Thyroid gland (tissue), 4 donors: ENCODE data around the gene GOLIM4. TPM values are rescaled to one million over a fixed set of nuclear protein-coding genes. Genes with fewer than 3 reads are reported as not detected.

Experiments used
- DNase-seq, 2 donors: peaks; one replicate each; pipeline ENCODE4 v3.0.0-alpha.2; 2019
- H3K27ac ChIP-seq, 3 donors: fragments of 200-600 bp; sonication (generic); 1 replicate in 2 of 3; 2 replicates in 1 of 3; pipeline ENCODE4 v1.5.1; 2016 to 2019; ENCODE audit warnings: mild to moderate bottlenecking in 1 of 3, moderate library complexity in 1 of 3
- H3K27me3 ChIP-seq: fragments of 200-600 bp; sonication (generic); one replicate; pipeline ENCODE4 v1.5.1; 2019
- H3K36me3 ChIP-seq, 2 donors: fragments of 200-600 bp; sonication (generic); one replicate each; pipeline ENCODE4 v1.5.1; 2016 to 2019
- H3K4me1 ChIP-seq, 2 donors: fragments of 200-600 bp; sonication (generic); one replicate each; pipeline ENCODE4 v1.5.1; 2017 to 2019
- H3K4me3 ChIP-seq, 3 donors: fragments of 200-600 bp; sonication (generic); replicated peaks in 1 of 3; 1 replicate in 2 of 3; 2 replicates in 1 of 3; pipeline ENCODE4 v1.5.1; 2016; ENCODE audit warnings: mild to moderate bottlenecking in 1 of 3
- H3K9me3 ChIP-seq: fragments of 200-600 bp; sonication (generic); one replicate; pipeline ENCODE4 v1.5.1; 2017
- POLR2A ChIP-seq, 2 donors: fragments of 450-650 bp; IDR thresholded peaks; one replicate each; pipeline ENCODE4 v1.6.1; 2017; ENCODE audit warnings: antibody characterized with exemption in 2 of 2, mild to moderate bottlenecking in 2 of 2, moderate library complexity in 1 of 2
- WGBS, 2 donors: methylation state at CpG; one replicate each; pipeline ENCODE4 v1.1.5; 2017; 5-methylcytosine and 5-hydroxymethylcytosine counted together
- intact Hi-C: fragments of 100-400 bp; cut with DNase I; formaldehyde crosslinking; loops from one replicate; pipeline ENCODE4 v1.15.1; 2023
- total RNA-seq, 4 donors: library from RNA; depleted of rRNA; stranded (reverse); fragments of >200 nt; gene quantifications; one replicate each; pipeline ENCODE4 v1.2.3, GENCODE V29; 2016
- TF ChIP-seq, protein P1 (sequence below), 6 experiments: fragments of 200-600 bp in 3 of 6; fragments of 450-650 bp in 3 of 6; sonication (generic) in 3 of 6; IDR thresholded peaks; one replicate each; pipeline ENCODE4 v1.5.1; 2016 to 2019; ENCODE audit warnings: antibody characterized with exemption in 6 of 6, mild to moderate bottlenecking in 2 of 6, inconsistent platforms in 1 of 6, moderate library complexity in 1 of 6

GOLIM4 gene
- total RNA-seq, 4 donors from 2014 or later, result 32.2 to 41.8 (median 34.2) TPM

DNA sequence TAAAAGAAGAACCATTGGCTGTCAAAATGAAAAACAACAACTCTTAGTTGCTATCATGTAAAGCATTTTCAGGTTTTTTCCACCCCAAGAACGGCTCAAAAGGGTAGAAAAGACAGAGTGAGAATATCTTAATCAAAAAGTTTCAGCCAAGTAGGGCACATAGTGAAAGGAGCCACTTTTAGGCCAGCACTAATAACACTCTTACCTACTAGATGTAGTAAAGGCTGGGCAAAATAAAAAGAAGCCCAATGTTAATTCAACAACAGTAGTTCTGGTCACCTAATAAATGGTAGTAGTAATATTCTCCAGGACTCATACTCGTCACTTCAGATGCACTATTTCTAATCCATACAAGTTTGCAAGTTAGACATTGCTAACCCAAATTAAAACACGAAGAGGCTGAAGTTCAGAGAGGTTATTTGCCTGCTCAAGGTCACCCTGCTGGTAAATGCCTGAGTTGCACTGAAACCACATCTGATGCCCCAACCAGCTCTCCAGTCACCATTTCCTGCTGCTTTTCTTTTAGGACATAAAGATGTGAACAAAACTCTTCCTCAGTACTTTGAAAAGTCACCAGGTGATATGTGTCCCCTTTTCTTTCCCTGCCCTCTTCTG lies 7.5 kb downstream of the GOLIM4 start:
- intact Hi-C loops, result no loop called here
- H3K36me3 ChIP-seq, result no peaks in the 10 kb centered on the region
- 79 to 82% methylated on average over 3 of the region's 3 CpGs for WGBS, 2 donors
- no peaks in the 10 kb centered on the region for H3K9me3 ChIP-seq
- H3K27ac ChIP-seq, result no peak overlapping the region
- TF ChIP-seq POLR2A (IDR thresholded peaks at IDR 0.05), result no peak
- TF ChIP-seq, protein P1, sequence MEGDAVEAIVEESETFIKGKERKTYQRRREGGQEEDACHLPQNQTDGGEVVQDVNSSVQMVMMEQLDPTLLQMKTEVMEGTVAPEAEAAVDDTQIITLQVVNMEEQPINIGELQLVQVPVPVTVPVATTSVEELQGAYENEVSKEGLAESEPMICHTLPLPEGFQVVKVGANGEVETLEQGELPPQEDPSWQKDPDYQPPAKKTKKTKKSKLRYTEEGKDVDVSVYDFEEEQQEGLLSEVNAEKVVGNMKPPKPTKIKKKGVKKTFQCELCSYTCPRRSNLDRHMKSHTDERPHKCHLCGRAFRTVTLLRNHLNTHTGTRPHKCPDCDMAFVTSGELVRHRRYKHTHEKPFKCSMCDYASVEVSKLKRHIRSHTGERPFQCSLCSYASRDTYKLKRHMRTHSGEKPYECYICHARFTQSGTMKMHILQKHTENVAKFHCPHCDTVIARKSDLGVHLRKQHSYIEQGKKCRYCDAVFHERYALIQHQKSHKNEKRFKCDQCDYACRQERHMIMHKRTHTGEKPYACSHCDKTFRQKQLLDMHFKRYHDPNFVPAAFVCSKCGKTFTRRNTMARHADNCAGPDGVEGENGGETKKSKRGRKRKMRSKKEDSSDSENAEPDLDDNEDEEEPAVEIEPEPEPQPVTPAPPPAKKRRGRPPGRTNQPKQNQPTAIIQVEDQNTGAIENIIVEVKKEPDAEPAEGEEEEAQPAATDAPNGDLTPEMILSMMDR (IDR thresholded peaks at IDR 0.05), result no peak
- no peaks in the 10 kb centered on the region for H3K27me3 ChIP-seq
- no peak for DNase-seq
- H3K4me3 ChIP-seq, result no peak overlapping the region
- H3K4me1 ChIP-seq, result peaks cover 11 to 18% of the 10 kb centered on the region in 2 donors

DNA sequence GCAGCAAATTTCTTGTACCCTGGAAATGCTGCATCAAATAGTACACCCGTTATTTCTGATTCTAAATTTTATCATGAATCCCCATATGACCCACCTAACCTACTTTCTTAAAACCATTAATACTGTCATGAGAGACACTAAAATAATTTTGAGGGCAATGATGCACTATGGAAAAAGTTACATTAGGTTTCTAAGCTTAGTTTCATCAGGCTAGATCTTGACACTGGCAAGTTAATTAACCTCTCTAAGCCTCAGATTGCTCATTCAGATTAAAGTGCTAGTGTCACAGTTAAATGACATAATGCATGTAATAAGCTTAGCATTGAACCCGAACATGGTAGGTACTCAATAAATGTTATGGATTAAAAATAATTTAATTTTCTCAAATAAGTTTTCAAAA lies 8.2 kb downstream of the GOLIM4 start:
- no peak overlapping the region for H3K27ac ChIP-seq
- H3K27me3 ChIP-seq, result no peaks in the 10 kb centered on the region
- no peak overlapping the region for H3K4me3 ChIP-seq
- intact Hi-C loops, result no loop called here
- WGBS, 2 donors, result 92 to 93% methylated on average over 2 of the region's 2 CpGs
- H3K4me1 ChIP-seq, result peaks cover 6 to 14% of the 10 kb centered on the region in 2 donors
- no peaks in the 10 kb centered on the region for H3K9me3 ChIP-seq
- TF ChIP-seq, protein P1 (IDR thresholded peaks at IDR 0.05), result no peak
- TF ChIP-seq POLR2A (IDR thresholded peaks at IDR 0.05), result no peak
- no peak for DNase-seq
- no peaks in the 10 kb centered on the region for H3K36me3 ChIP-seq

DNA sequence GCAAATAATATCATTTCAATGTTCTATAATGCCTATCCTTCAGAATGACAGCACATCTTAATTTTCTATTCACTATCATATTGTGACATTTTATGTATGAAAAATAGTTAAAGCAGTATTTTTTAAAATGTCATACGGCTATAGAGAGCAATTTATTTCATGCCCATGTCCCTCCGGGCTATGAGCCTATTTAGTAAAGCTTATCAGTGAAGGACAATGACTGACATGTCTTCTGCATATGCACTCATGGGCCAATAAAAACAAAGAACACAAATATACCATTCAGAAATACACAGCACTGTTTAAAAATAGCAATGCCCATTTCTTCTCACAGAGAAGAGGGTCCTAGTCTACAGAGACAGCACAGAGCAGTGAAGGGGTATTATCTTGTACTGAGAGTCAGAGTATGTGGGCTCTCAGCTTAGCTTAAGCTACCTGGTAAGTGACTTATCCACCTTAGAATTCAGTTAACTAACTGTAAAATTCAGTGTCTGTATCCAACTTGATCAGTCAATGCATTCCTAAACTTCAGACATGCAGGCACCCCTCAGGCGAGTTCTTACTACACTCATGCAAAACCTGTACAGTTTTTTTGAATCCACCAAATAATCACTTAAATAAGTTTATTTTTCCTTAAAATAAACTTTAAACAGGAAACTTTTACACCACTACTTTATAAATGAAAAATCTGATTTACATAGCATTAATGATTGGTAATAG lies 9.0 kb downstream of the GOLIM4 start:
- intact Hi-C loops, result no loop called here
- TF ChIP-seq POLR2A (IDR thresholded peaks at IDR 0.05), result no peak
- TF ChIP-seq, protein P1 (IDR thresholded peaks at IDR 0.05), result no peak
- H3K4me3 ChIP-seq, result no peak overlapping the region
- no peak for DNase-seq
- H3K27ac ChIP-seq, result no peak overlapping the region
- no peaks in the 10 kb centered on the region for H3K9me3 ChIP-seq
- no peaks in the 10 kb centered on the region for H3K27me3 ChIP-seq
- H3K4me1 ChIP-seq, result peaks cover 2 to 5% of the 10 kb centered on the region in 2 donors
- H3K36me3 ChIP-seq, result no peaks in the 10 kb centered on the region
- 89 to 92% methylated on average over 3 of the region's 3 CpGs for WGBS, 2 donors

DNA sequence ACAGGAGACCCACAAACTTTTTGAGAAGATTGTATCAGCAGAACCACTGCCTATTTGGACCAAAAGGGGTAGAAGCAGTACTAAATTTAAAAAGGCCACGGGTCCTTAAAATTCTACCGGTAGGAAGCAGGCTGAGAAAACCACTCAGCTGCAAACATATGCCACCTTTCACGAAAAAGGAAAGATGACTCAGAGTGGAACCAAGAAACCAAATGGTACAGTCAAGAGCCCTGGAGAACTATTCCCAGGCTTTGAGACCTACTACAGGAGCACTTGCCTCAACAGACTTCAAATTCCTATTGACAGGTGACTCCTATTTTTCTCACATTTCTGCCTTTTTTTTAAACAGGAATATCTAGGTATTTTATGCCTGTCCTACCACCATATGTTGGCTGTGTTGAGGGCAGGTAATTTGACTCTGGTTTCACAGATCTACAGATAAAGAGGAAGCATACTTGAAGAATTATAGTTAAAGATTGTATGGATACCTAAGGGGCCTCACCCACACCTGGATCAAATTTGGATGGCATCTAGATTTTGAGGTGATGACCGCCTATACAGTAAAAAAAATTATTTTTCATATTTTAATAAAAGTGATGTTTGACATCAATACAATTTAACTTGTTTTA lies 10.1 kb downstream of the GOLIM4 start:
- intact Hi-C loops, result no loop called here
- no peak overlapping the region for H3K27ac ChIP-seq
- H3K4me1 ChIP-seq, result no peaks in the 10 kb centered on the region
- H3K36me3 ChIP-seq, result no peaks in the 10 kb centered on the region
- TF ChIP-seq, protein P1 (IDR thresholded peaks at IDR 0.05), result no peak
- TF ChIP-seq POLR2A (IDR thresholded peaks at IDR 0.05), result no peak
- 84 to 93% methylated on average over 4 of the region's 4 CpGs for WGBS, 2 donors
- no peaks in the 10 kb centered on the region for H3K27me3 ChIP-seq
- H3K9me3 ChIP-seq, result no peaks in the 10 kb centered on the region
- DNase-seq, result no peak
- H3K4me3 ChIP-seq, result no peak overlapping the region

DNA sequence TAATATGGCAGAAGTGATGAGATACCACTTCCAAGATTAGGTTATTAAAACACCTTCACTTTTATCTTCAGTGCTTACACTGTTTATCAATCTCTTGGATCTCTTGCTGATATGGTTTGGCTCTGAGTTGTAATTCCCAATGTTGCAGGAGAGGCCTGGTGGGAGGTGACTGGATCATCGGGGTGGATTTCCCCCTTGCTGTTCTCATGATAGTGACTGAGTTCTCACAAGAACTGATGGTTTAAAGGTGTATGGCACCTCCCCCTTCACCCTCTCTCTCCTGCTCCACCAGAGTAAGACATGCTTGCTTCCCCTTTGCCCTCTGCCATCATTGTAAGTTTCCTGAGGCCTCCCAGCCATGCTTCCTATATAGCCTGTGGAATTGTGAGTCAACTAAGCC lies 11.8 kb downstream of the GOLIM4 start:
- H3K4me1 ChIP-seq, result no peaks in the 10 kb centered on the region
- no peak for TF ChIP-seq POLR2A (IDR thresholded peaks at IDR 0.05)
- TF ChIP-seq, protein P1 (IDR thresholded peaks at IDR 0.05), result no peak
- DNase-seq, result no peak
- H3K27ac ChIP-seq, result no peak overlapping the region
- H3K4me3 ChIP-seq, result no peak overlapping the region
- H3K9me3 ChIP-seq, result no peaks in the 10 kb centered on the region
- H3K36me3 ChIP-seq, result no peaks in the 10 kb centered on the region
- no peaks in the 10 kb centered on the region for H3K27me3 ChIP-seq
- intact Hi-C loops, result no loop called here
- WGBS, 2 donors, result 70 to 94% methylated on average over 1 of the region's 1 CpG
